ENCODE measurements around the gene GPR31. TPM values are rescaled to one million over a fixed set of nuclear protein-coding genes. Genes with fewer than 3 reads are reported as not detected.

Gene GPR31
- total RNA-seq: not detected in 2 replicates

GRCh38 chr6:167157863-167158262 lies at the start of gene GPR31:
Gene GPR31 (minus strand): TSS chr6:167157980. CDS start chr6:167157831, 149 bp downstream.

GRCh38 chr6:167122827-167123657 lies 34.7 kb downstream of the GPR31 start, which contains the start of gene CCR6:
Gene CCR6 (plus strand): TSS chr6:167123096. CDS start chr6:167136135, 13,039 bp downstream.

Other genes with a start within 250 kb of the GPR31 start
- gene RNASET2, start 201.4 kb downstream of the GPR31 start, total RNA-seq: 13.2 and 45.4 TPM in 2 replicates
- 24.0 and 36.8 TPM in 2 replicates for gene CEP43, start 158.6 kb downstream of the GPR31 start, total RNA-seq
- not detected in 2 replicates for gene CCR6, start 34.9 kb downstream of the GPR31 start, total RNA-seq
- not detected in 2 replicates for gene UNC93A, start 133.3 kb upstream of the GPR31 start, total RNA-seq
- not detected in 2 replicates for gene TTLL2, start 167.1 kb upstream of the GPR31 start, total RNA-seq

All from regular cardiac myocyte (primary cell).